Adipose tissue (tissue), 3 donors: ENCODE measurements around the gene SLC6A17. TPM values are rescaled to one million over a fixed set of nuclear protein-coding genes. Genes with fewer than 3 reads are reported as not detected.

Experiments
- H3K27ac ChIP-seq: one replicate; pipeline ENCODE4 v1.5.1; 2013; ENCODE audit warnings: low read depth, low read length
- WGBS, 3 donors: extraction: QIAGEN DNeasy Blood & Tissue Kit; methylation state at CpG; one replicate each; pipeline ENCODE4 v1.1.7; 2013; 5-methylcytosine and 5-hydroxymethylcytosine counted together
- polyA plus RNA-seq, 3 donors: library from polyadenylated mRNA; stranded (reverse); fragments of 200-250 nt; gene quantifications; one replicate each; pipeline ENCODE4 v1.2.3, GENCODE V29; 2013
- donor health status: healthy with polysubstance abuse.
- donor health status: Bipolar disorder and iron deficiency.
- donor health status: healthy.

The SLC6A17 gene
- polyA plus RNA-seq, 3 donors, result 0.36 to 0.91 TPM; not detected in 1

DNA sequence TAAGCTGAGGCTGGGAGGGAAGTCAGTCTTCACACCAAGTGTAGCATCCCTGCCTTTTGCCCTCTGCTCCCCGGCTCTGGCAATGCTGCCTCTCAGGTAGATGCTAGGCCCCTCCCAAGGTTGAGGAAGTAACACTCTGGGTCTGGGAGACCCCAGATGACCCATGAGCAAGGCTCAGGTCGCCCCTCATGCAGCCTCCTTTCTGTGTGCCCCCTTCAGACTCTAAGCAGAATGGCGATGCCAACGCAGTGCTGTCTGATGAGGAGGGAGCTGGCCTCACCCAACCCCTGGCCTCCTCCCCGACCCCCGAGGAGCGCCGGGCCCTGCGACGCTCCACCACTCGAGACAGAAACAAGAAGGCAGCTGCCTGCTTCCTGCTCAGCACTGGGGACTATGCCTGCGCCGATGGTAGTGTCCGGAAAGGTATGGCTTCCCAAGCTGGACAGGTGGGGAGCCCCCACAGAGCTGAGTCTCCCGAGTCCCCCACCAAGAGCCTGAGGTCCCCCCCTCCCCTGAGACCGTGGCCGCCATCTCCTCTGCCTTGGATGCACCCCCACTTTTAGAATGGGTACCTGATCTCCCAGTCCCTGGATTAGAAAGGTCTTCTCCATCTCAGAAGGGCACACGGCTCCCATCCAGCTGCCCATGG is 75.6 kb downstream of the SLC6A17 start:
- WGBS, 3 donors, result 92 to 96% (median 94%) methylated on average over 18 of the region's 18 CpGs
- H3K27ac ChIP-seq, result no peak overlapping the region

DNA sequence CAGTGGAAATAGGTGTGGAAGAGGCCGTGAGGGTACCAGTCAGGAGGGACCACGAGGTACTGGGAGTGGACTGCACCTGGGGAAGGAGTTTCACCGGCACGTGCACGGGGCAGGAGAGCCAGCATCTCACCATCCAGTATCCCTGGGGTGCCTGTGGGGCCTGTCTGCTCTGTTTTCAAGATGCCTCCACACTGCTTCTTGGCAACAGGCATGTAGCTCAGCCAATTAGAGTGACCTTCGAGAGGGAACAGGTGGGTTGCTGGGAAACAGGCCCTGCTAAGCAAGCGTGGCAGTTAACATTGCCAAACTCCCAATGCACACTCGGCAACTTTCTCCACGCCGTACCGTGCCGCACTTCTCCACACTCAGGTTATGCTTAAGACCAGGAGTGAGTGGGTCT is 77.5 kb downstream of the SLC6A17 start:
- WGBS, 3 donors, result 75 to 95% (median 95%) methylated on average over 12 of the region's 12 CpGs
- H3K27ac ChIP-seq, result no peak overlapping the region

DNA sequence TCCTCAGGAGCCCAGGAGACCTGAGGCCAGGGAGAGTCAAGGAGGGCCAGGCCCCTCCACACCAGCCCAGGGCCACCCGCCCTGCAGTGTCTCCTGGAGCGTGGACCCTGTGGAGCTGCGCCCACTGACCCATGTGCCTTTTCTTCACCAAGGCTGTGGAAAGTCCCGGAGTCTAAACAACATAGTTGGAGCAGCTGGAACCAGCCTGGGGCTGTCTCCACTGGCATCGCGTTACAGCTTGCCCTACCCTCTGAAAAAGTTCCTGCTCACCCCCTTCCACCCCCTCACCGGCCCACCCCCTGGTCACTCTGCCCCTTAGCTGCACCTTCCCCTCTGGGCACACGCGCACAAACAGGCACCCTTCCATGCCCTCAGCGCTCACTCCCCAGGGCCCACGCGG is 78.1 kb downstream of the SLC6A17 start:
- WGBS, 3 donors, result 89 to 94% (median 90%) methylated on average over 12 of the region's 12 CpGs
- no peak overlapping the region for H3K27ac ChIP-seq

DNA sequence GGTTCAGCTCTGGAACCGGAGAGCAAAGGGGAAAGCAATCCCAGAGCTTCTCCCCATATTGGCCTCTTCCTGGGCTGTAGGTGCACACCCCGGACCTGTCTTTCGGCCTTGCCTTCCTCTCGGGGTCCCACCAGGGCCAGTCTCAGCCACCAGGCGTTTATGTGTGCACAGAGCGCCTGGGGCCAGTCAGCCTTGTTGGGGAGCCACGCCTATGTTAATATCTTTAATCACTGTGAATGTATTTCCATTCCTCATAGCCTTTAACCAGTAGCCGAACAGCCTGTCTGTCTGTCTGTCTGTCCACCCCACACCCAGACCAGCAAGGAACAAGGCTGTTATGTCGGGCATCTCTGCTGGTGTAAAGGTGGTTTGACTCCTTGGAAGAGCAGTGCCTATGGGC is 78.6 kb downstream of the SLC6A17 start:
- 84 to 93% (median 93%) methylated on average over 9 of the region's 9 CpGs for whole genome bisulfite sequencing, 3 donors
- H3K27ac ChIP-seq, result no peak overlapping the region

DNA sequence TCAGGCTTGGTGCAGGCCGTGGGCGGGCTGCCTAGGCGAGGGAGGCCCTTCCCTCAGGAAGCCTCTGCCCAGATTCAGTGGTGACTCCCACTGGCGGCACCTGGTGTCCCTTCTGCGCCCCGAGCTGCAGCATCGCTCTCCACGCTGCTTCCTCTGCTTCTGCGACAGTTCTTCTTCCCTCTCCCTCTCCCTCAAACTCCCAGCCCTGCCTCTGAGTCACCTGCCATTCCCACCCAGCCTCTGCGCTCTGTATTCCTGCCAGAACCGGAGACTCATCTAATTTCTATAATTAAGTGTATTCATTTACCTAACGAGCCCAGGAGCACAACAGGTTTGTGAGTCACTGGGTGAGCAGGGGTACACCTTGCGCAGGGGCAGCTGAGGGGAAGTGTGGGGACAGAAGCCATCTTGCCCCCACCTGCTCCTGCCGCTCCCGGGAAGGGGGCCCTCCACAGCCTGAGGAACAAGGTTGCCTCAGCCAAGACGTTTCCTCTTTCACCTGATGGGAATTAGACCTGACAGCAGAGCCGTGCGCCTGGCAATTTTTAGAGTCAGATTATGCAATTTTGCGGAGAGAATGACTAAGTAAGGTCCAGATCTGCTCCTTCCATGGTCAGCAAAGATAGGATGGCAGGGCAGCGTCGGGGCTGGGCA is 79.2 kb downstream of the SLC6A17 start:
- no peak overlapping the region for H3K27ac ChIP-seq
- WGBS, 3 donors, result 80 to 94% (median 84%) methylated on average over 21 of the region's 21 CpGs

DNA sequence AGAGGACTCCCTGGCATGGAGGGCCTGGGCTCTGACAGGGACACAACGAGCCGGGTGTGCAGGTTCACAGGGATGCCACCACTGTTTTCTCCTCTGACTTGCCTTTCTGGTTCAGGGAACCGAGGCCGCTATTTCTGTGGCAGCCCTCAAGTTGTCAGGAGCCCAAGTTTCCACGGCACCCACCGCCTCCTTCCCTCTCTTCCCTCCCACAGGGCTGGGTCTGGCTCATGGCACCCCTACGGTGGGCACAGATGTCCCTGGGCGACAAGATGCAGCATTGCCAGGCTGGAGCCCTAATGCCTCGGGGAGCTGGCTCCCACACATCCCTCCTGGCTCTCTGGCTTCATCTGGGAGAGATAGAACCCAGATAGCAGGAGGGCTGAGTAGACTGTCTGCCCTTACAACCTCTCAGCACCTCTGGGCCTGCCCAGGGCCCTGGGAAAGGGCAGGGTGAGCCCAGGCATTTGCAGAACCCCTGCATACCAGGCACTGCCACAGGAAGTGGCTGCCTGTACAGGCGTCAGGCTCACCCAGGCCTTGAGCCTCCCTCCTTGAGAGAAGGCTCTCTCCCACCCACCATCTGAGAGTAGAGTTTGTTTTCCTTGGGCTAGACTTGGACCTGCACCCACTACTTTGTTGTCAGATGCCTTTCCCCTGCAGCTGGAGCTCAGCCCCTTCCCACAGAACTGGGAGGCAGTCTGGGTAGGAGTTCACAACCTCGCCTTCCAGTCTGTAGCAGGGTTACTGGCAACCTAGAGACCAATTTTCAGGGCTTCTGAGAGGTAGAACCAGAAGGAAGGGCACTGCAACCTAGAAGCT is 80.3 kb downstream of the SLC6A17 start:
- H3K27ac ChIP-seq, result no peak overlapping the region

DNA sequence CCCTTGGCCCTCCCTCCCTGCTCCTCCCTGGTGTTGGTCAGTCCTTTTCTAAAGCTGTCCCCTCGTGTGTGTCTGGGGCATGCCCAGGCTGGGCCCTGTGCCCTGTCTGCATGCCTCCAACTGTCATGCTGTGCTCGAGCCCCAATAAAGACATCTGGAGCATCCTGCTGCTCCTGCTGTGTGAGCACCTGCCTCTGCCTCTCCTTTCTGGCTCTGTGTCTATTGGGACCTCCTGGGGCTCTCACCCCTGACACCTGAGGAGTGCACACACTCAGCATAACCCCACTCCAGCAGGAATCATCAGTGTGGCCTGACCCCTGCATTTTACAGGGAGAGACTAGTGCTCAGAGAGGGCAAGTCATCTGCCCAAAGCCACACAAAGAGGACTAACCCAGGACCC is 83.6 kb downstream of the SLC6A17 start:
- H3K27ac ChIP-seq, result no peak overlapping the region
- 75 to 94% (median 85%) methylated on average over 2 of the region's 2 CpGs for WGBS, 3 donors

More for the DNA sequence above, 80.3 kb downstream of the SLC6A17 start:
- WGBS, 3 donors, result 88 to 94% (median 91%) methylated on average over 11 of the region's 11 CpGs

DNA sequence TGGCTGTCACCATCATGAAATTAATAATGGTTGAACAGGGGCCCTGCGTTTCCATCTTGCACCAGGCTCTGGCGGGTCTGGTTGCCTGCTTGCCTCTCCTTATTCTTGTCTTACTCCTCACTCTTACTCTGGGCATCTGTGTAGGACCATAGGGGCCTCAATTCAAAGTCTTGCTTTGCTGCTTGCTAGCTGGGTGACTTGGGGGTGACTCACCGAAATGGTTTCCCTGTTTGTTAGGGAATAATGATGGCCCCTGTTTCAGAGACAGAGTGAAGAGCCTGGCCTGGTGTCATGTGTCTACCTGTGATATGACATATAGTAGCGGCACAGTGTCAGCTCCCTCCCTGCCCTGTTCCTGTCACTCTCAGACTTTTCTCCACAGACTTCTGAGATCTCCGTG is 84.4 kb downstream of the SLC6A17 start:
- 78 to 91% (median 83%) methylated on average over 5 of the region's 5 CpGs for WGBS, 3 donors
- no peak overlapping the region for H3K27ac ChIP-seq

DNA sequence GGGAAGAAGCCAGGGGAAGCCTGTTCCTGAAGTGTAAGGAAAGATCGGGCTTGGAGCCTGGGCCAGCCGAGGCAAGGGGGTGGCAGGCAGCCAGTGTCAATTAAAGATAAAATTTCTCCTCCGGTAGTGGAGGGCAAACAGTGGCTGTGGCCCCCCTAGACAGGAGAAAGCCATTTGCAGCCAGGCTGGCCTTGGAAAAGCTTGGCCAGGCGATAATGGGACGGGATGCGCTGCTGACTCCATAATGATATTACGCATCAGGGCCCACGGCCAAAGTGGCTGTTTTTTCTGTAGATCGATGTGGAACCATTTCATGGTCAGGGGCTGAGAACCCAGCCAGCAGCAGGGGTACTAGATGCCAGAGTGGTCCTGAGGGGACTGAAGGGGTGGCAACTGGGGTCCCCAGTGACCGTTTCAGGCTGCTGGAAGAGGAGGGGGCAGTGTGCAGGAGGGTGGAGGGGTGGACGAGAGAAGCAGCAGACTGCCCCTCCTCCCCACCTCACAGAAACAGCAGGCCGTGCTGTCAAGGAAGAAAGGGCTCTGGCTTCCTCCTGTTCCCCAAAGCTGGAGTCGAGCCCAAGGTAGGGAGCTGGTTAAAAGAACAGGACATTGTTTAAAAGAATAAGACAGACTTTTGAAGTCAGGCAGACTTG is 85.0 kb downstream of the SLC6A17 start:
- no peak overlapping the region for H3K27ac ChIP-seq
- 10 to 61% (median 49%) methylated on average over 13 of the region's 13 CpGs for WGBS, 3 donors

DNA sequence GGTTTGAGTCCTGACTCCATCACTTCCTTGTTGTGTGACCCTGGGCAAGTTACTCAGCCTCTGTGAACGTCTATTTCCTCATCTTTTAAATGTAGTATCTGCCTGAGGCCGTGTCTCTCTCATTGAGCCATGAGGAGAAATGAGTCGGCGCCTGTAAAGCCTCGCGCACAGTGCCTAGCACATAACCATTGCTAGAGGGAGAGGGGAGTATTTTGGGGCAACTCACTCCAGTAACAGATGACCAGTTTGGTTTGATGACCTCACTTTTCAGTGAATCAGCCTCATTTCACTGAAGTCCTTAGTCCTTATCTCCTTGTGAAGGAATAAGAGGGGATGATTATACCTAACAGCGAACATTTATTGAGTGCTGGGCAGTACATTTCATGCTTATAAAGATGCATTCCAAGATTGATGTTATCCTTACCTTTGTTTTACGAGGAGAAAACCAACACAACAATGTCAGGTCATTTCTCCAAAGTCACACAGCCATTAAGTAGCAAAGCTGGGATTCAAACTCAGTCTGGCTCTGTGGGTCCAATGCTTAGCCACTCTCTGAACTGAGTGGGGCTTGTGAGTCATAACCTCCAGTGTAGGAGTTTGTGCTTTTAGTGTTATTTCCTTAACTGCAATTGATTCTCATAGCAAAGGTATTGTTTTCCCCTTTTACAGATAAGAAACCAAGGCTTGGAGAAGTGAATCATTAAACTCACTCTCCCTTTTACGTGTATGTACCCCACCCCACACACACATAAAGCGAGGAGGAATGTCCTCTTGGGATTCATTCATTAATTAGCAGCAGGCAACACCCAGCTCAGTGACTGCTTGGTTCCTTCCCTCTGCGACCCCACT is 85.8 kb downstream of the SLC6A17 start:
- WGBS, 3 donors, result 53 to 62% (median 62%) methylated on average over 11 of the region's 11 CpGs
- no peak overlapping the region for H3K27ac ChIP-seq

DNA sequence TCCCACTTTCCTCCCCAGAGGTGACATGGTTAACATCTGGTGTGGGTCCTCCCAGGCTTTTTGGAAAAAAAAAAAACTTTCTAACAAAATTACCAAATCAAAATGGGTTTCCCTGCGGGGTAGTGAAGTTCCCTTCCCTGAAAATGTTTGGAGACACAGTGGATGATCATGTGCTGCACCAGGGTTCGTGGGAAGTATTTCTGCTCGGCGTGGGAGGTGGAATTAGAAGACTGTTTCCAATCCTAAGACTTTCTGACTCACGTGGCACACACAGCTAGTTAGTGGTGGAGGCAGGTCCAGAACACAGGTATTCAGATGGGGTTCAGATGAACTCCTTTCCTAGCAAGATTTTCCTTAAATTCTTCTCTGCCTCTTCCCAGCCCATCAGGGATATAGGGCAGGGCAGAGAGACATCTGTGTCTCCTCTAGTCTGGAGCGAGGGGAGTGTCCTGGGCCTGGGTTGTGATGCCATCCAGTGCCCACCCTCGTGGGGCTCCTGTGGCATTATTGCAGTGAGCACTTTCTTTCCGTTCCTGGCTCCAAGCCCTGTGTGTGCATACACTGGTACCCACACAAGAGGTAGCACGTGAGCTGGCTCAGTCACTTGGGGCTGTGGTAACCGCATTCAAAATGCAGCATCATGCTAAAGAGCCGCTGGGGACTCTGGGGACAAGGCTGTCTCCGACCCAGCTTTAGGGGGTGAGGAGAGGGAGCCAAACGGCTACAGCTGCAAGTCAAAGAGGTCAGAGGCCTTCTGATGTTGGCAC is 87.3 kb downstream of the SLC6A17 start:
- 70 to 92% (median 73%) methylated on average over 13 of the region's 13 CpGs for WGBS, 3 donors
- H3K27ac ChIP-seq, result no peak overlapping the region

DNA sequence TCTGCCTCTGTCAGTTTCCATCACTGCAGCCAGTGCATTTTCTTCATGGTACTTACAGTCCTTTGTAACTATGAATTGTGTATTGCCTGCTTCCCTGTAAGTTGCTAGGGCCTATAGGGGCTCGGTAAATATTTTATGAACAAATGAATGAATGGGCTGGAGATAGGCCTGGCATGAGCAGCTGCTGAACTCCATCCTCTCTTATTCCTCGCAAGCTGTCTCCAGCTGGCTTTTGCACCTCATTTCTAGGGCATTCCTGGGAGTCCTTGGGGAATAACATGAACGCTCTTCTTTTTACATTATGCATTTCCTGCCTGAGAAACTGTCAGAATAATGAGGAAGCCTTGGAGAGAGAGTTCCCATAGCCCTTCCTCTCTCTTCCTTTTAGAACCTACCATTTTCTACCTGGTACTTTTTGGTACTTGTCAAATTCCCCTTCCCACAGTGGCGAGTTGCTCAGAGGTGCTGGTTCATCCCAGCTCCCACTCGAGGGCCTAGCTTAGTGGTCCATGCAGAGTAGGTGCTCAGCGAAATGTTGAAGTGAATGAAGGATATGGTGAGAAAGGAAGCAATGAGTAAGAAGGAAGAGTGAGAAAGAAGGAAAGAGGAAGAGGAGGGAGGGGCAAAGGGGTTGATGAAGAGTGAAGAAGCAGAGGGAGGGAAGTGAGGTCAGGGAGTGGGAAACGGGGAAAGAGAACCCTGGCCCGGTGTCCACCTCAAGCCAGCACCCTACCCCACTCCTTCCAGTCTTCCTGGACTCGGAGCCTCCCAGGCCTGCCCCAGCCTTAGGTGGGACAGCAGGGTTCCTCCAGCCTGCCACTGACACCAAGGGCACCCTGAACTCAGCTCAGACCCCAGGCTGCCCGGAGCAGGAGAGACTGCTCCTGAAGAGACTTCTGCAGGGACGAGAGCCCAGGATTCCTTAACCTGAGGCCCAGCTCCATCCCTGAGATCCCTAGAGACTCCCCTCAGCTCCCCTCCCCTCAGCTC is 89.4 kb downstream of the SLC6A17 start:
- 60 to 71% (median 66%) methylated on average over 11 of the region's 11 CpGs for WGBS, 3 donors
- no peak overlapping the region for H3K27ac ChIP-seq

DNA sequence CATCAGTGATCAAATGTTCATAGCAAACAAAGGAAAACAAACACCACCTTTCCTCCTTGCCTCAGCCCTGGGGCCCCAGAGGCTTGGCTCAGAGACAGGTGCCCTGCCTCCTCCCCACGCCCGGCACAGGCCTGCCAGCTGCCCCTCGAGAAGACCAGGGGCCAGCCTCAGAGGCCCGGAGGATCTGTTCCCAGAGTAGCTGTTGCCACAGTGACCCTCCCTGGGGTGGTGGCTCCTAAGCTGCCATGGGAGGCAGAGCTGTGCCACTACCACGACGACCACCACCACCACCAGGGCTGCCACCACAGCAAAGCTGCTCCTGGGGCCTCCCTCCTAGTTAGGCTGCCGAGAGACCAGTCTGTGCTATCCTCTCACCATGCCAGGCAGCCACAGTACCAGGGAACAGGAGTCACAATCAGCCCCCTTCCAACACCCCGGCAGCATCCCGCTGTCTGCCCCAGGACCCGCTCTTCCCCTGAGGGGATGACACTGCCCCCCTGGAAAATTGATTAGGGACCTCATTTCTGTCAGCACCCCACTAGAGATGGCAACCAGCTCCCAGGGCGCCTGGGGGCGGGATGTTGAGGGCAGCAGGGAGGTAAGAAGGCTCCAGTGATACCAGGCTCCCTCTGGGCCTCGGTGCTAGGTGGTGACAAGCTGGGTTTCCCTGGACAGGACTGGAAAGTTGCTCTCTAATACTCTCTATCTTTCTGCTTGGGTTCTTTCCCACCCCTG is 90.3 kb downstream of the SLC6A17 start:
- 60 to 89% (median 83%) methylated on average over 13 of the region's 13 CpGs for whole genome bisulfite sequencing, 3 donors
- no peak overlapping the region for H3K27ac ChIP-seq

DNA sequence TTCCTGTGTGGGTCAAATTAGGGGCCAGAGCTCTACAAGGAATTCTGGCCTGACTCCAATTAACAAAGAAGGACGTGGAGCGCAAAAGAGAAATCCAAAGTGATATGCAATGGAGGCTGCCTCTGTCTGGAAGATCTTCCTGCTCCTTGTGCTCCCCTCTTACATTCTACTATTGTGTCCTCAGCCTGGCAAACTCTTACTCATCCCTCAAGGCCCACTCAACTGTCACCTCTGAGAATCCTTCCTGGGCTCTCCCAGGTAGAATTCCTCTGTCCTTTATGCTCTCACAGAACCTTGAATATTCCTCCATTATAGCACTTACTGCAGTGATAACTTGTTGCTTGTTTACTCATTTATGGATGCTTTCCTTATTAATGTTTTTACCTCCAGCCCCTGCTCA is 91.2 kb downstream of the SLC6A17 start:
- WGBS, 3 donors, result 37 to 61% (median 46%) methylated on average over 2 of the region's 2 CpGs
- no peak overlapping the region for H3K27ac ChIP-seq

DNA sequence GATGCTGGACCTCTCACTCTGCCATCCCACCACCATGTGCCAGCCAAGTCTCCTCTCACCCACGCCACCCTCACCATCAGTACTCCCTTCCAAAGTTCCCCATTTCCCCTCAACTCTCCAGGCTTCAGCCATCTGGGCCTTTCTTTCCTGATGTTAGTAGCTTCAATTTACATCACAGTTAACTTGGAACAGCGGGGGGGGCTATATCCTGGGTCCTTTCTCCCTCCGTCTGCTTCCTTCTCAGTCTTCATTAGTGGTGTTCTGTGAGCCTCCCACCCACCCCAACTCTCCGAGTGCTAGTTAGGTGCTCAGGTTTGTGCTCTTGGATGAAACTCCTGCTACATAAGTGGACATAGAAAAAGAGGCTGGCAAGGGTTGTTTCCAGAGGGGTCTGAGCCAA is 91.8 kb downstream of the SLC6A17 start:
- WGBS, 3 donors, result 88 to 93% (median 91%) methylated on average over 4 of the region's 4 CpGs
- no peak overlapping the region for H3K27ac ChIP-seq

DNA sequence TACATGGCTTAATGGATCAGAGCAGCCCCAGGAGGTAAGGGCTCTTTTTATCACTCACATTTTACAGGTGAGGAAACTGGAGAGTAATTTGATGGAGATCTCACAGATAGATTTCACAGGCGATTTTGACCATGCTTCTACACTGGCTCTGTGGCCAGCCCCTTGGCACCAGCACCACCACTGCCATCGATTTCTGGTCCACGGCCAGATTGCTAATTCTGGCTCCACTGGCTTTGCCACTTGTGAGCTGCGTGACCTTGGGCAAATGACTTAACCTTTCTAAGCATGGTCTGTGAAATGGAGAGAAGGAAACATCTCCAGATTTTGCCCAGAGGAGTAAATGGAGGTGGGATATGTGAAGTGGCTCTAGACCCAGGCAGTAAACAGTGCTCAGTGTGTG is 92.4 kb downstream of the SLC6A17 start:
- H3K27ac ChIP-seq, result no peak overlapping the region
- 23 to 92% (median 84%) methylated on average over 4 of the region's 4 CpGs for WGBS, 3 donors
